GM19193 (cell line): ENCODE results near the gene CSHL1.
A peak's percentile ranks its signal among the peaks of the same experiment; 100 is the strongest.
"Not testable (repeated sequence)": the region's sequence is repeated elsewhere in the genome, so short reads cannot be mapped to it uniquely, and the experiment has no call there.

Experiments used
- POLR2A ChIP-seq: IDR thresholded peaks from 4 replicates; pipeline ENCODE4 v1.6.1; 2011; ENCODE audit not compliant: insufficient read depth, insufficient read length; ENCODE audit errors: extremely low read depth

The CSHL1 gene

DNA sequence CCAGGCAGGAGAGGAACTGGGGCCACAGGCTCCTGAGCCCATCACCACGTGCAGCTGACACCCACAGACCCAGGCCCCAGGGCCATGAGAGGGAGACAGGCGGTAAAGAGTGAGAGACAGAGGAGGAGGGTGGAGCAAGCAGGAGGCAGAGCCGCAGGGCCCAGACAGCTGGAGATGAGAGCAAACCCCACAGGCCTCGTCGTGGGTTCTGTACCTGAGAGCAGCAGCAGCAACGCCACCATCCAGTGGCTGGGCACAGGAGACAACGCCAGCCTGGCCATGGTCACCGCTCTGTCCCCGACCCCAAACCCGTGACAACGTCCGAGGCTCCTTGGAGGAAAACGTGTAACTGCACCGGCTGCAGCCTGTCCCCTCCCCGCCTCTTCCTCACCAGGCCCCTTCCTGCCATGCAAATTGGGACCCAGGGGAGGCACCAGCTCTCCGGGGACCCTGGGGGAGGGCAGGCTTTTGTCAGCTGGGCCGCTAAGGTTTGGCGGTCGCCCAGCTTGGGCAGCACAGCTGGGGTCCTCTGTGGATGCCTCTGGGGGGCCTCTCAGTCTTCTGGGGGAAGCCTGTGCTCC lies 21.0 kb upstream of the CSHL1 start, which contains the start of gene CD79B:
Gene CD79B (minus strand): TSS at position 351 of the 581 bp plus-strand sequence. CDS start 70 bp downstream, at position 281.
- peak; percentile 84 for TF ChIP-seq POLR2A

DNA sequence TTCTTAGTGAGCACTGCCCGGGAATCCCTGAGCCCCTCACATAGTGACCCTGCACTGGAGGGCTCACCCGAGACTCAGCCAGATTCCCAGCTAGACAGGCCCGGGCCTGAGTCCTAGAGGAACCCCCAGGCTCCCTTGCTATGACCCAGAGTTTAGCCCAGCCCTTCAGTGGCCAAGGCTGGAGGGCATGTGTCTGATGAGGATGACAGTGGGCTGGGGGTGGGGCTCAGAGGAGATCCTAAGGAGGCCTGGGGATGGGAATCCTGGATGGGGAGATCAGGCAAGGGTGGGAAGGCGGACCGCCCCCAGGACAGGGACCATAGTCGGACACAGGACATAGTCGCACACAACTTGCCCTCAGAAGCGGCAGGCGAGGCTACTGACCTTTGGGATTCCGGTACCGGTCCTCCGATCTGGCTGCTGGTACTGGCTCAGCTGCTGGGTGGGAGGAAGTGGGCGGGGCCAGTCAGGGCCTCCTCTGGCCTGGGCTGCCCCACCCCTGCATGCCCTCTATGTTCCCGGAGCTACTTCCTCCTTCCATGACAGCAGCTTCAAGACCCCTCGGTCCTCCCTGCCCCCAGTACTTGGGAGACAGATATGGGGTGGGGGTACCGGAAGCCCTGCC lies 20.0 kb upstream of the CSHL1 start:
- no peak for TF ChIP-seq POLR2A

DNA sequence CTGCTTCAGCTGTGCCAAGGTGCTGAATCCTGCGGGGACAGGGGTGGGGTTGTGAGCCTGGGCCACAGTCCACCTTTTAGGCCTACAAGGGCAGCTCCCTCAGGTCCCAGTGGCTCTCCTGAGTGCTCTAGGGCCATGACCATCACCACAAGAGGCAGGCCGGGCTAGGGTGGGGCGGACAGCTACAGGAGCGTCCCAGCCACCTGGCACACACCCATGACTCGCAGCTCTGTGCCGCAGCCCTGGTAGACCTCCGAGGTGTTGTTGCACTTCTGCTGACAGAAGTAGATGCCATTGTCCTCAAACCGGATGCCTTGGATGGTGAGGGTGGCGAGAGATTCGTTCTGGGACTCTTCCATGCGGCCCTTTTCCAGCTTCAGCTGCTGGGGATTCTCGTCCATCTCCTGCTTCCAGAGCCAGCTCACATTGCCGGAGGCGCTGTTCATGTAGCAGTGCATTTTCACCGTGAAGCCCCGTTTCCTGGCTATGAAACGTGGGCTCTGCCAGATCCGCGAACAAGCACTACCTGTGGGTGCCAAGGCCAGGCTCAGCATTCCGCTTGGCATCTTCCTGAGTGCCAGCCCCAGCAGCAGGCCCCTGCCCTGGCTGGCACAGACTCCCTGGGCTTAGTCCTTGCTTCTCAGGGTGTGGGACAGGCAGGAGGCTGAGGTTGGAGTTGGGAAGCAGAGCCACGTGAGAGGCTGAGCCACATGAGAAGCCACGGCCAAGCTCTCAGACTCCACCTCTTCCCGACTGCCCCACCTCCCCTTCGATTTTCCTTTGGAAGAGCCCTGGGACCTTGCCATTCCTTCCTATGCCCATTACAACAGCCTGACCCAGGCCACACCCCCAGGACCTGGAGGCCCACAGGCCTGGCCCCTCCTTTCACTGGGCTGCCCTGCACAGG lies 19.1 kb upstream of the CSHL1 start:
- no peak for TF ChIP-seq POLR2A

- no peak for TF ChIP-seq POLR2A
Observed at GRCh38 chr17:63928966-63929695, 18.1 kb upstream of the CSHL1 start.

DNA sequence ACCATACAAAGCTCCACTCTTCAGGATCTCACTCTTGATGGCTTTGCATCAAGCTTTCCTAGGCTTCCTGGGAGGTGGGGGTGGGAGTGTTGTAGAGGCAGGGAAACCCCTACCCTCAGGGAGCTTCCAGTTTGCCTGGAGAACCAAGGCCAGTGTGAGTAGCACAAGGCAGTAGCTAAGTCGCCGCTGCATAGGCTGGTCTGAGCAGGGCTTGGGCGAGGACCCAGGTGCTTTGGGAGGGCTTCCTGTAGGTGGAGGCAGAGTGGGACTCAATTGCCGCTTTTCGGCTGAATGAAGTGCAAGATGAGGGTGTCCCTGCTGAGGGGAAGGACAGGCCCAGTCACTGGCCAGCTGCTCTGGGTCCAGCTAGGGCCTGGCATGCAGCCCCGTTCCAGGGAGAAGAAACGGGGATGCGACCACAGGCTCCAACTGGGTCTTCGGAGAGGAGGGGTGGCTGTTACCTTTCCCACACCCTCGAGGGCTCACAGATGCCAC lies 17.2 kb upstream of the CSHL1 start:
- no peak for TF ChIP-seq POLR2A

GRCh38 chr17:63927464-63928171 lies 16.6 kb upstream of the CSHL1 start:
- TF ChIP-seq POLR2A = peak; percentile 19

DNA sequence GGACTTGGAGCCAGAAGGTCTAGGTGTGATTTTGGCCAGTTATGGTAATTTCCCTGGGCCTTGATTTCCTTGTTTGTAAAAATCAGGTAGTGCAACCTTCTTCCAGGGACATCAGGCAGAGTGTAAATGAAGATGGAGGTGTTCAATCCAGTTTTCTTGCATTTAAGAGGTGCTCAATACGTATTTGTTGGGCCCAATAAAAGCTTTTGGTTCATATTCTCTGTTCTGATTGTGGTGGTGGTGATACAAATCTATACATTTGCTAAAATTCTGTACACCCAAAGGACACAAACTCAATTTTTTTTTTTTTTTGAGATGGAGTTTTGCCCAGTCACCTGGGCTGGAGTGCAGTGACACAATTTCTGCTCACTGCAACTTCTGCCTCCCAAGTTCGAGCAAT lies 15.1 kb upstream of the CSHL1 start:
- no peak for TF ChIP-seq POLR2A

- TF ChIP-seq POLR2A = peak; percentile 14
Observed at GRCh38 chr17:63925615-63926014, 14.6 kb upstream of the CSHL1 start.

DNA sequence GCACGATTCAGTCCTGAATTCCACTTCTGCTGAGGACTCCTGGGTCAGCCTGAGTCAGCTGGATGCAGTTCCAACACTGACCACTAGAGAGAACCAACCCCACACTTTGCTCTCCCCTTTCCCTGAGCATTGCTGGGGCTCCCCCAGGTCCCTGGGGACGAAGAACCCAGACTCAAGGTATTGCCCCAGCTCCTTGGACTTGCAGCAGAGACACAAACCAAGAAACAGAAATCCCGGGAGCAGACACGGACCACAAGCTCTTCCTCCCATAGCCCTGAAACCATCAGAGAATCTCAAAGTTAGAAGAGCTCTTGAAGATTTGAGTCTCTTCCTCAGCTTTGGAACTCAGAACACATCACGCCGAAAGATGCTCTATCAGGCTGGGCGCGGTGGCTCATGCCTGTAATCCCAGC lies 8.3 kb upstream of the CSHL1 start:
- no peak for TF ChIP-seq POLR2A

DNA sequence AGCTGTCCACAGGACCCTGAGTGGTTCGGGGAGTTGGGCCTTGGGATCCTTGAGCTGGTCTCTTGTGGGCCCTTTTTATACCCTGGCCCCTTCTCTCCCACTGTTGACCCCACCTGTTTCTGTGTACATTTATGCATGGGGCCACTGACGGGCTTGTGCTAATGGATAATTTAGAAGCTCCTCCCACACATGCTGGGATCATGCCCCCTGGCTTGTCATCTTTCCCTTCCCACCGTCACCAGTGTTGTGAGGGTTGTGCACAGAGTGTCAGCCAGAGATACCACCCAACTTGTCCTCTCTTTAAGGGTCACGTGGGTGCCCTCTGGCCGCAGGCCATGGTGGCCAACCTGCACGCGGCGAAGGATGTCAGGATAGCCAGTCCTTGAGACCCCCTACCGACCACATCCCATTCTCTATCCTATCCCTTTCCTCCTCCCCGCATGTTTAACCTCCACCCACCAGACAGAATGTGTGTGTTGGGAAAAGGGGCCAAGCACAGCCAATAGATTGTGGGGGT lies 7.8 kb upstream of the CSHL1 start, which contains the start of gene GH1:
Gene GH1 (minus strand): TSS at position 51 of the 517 bp plus-strand sequence. CDS start 63 bp downstream, outside the sequence.
- TF ChIP-seq POLR2A = not testable (repeated sequence)

- TF ChIP-seq POLR2A = no peak
Observed at GRCh38 chr17:63918305-63918704, 7.2 kb upstream of the CSHL1 start.

DNA sequence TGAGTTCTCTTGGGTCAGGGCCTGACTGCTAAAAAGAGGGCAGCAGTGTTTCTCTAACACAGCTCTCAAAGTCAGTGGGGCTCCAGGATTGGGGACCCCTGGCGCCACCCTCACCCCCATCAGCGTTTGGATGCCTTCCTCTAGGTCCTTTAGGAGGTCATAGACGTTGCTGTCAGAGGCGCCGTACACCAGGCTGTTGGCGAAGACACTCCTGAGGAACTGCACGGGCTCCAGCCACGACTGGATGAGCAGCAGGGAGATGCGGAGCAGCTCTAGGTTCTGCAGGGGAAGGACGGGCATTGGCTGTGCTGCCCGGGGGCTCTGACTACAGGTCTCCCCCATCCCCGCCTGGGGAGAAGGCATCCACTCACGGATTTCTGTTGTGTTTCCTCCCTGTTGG lies 6.6 kb upstream of the CSHL1 start:
- TF ChIP-seq POLR2A = no peak

DNA sequence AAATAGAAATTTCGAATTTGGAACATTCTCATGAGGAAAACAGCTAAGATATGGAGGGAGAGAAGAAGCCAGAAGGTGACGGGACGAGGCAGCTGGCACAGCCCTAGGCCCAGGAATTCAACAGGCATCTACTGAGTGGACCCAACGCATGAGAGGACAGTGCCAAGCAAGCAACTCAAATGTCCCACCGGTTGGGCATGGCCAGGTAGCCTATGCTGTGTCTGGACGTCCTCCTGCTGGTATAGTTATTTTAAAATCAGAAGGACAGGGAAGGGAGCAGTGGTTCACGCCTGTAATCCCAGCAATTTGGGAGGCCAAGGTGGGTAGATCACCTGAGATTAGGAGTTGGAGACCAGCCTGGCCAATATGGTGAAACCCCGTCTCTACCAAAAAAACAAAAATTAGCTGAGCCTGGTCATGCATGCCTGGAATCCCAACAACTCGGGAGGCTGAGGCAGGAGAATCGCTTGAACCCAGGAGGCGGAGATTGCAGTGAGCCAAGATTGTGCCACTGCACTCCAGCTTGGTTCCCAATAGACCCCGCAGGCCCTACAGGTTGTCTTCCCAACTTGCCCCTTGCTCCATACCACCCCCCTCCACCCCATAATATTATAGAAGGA lies 5.6 kb upstream of the CSHL1 start:
- no peak for TF ChIP-seq POLR2A
